Neural progenitor cell (in vitro differentiated cells): ENCODE results near the gene THEM5. TPM values are rescaled to one million over a fixed set of nuclear protein-coding genes. Genes with fewer than 3 reads are reported as not detected.
A peak's percentile ranks its signal among the peaks of the same experiment; 100 is the strongest.

ENCODE experiments used
- DNase-seq: peaks from one replicate; pipeline ENCODE4 v3.0.0-alpha.2; 2016; ENCODE audit warnings: low spot score
- H2AFZ ChIP-seq: fragments of 200-600 bp; sonication (generic); replicated peaks from 2 replicates; pipeline ENCODE4 v1.6.1; 2016; ENCODE audit warnings: antibody characterized with exemption
- H3F3A ChIP-seq: fragments of 200-600 bp; sonication (generic); 2 replicates; pipeline ENCODE4 v1.6.1; 2016; ENCODE audit warnings: antibody characterized with exemption, low read depth
- H3K27ac ChIP-seq: fragments of 200-600 bp; sonication (generic); 2 replicates; pipeline ENCODE4 v1.5.1; 2016; ENCODE audit warnings: mild to moderate bottlenecking
- H3K27me3 ChIP-seq: fragments of 200-600 bp; sonication (generic); 2 replicates; pipeline ENCODE4 v1.6.1; 2016; ENCODE audit warnings: mild to moderate bottlenecking, moderate library complexity
- H3K36me3 ChIP-seq: fragments of 200-600 bp; sonication (generic); 2 replicates; pipeline ENCODE4 v1.5.1; 2016
- H3K4me1 ChIP-seq: fragments of 200-600 bp; sonication (generic); 2 replicates; pipeline ENCODE4 v1.6.1; 2016; ENCODE audit warnings: mixed run types
- H3K4me2 ChIP-seq: fragments of 200-600 bp; sonication (generic); 2 replicates; pipeline ENCODE4 v1.6.1; 2016
- H3K4me3 ChIP-seq: fragments of 200-600 bp; sonication (generic); 2 replicates; pipeline ENCODE4 v1.5.1; 2016
- H3K79me2 ChIP-seq: fragments of 200-600 bp; sonication (generic); 2 replicates; pipeline ENCODE4 v1.6.1; 2016; ENCODE audit warnings: low read depth
- H3K9ac ChIP-seq: fragments of 200-600 bp; sonication (generic); 2 replicates; pipeline ENCODE4 v1.6.1; 2016
- H3K9me3 ChIP-seq: fragments of 200-600 bp; sonication (generic); 2 replicates; pipeline ENCODE4 v1.5.1; 2016; ENCODE audit warnings: low read depth
- H4K20me1 ChIP-seq: fragments of 200-600 bp; sonication (generic); 2 replicates; pipeline ENCODE4 v1.6.1; 2016; ENCODE audit warnings: low read depth
- H3K27ac Mint-ChIP-seq: 3 replicates; pipeline ENCODE4 v1.8.0; 2021; ENCODE audit warnings: mixed read lengths
- H3K27me3 Mint-ChIP-seq: 2 replicates; pipeline ENCODE4 v1.8.0; 2022; ENCODE audit warnings: low read depth, mild to moderate bottlenecking, inconsistent platforms, moderate library complexity, mixed read lengths; ENCODE audit not compliant: insufficient read depth
- H3K36me3 Mint-ChIP-seq: 3 replicates; pipeline ENCODE4 v1.8.0; 2021; ENCODE audit warnings: mixed read lengths
- H3K4me1 Mint-ChIP-seq: 3 replicates; pipeline ENCODE4 v1.8.0; 2021; ENCODE audit warnings: mixed read lengths
- H3K4me3 Mint-ChIP-seq: 3 replicates; pipeline ENCODE4 v1.8.0; 2021; ENCODE audit warnings: mild to moderate bottlenecking, moderate library complexity, mixed read lengths
- H3K9me3 Mint-ChIP-seq: 3 replicates; pipeline ENCODE4 v1.8.0; 2020; ENCODE audit warnings: mixed read lengths
- CTCF ChIP-seq: fragments of 200-600 bp; sonication (generic); IDR thresholded peaks from 2 replicates; pipeline ENCODE4 v1.5.1; 2017; ENCODE audit warnings: antibody characterized with exemption, mild to moderate bottlenecking
- EZH2 ChIP-seq: fragments of 200-600 bp; sonication (generic); IDR thresholded peaks from 2 replicates; pipeline ENCODE4 v1.6.1; 2017; ENCODE audit warnings: antibody characterized with exemption, mild to moderate bottlenecking, moderate library complexity
- EZH2phosphoT487 ChIP-seq: fragments of 200-600 bp; sonication (generic); IDR thresholded peaks from 2 replicates; pipeline ENCODE4 v1.6.1; 2017; ENCODE audit warnings: antibody characterized with exemption
- total RNA-seq: library from RNA; depleted of rRNA; stranded (reverse); fragments of >200 nt; gene quantifications from 2 replicates; pipeline ENCODE4 v1.2.3, GENCODE V29; 2015; ENCODE audit warnings: low replicate concordance

Gene THEM5
- total RNA-seq, 1 donor from 2014 or later: not detected

- Mint-ChIP-seq H3K36me3 (no peaks in the 10 kb centered on the region), H3K27me3 (peaks cover 48% of the 10 kb centered on the region), H3K9me3 (peaks cover 6% of the 10 kb centered on the region), H3K4me3 (peak overlapping the region; percentile 81), H3K4me1 (peaks cover 23% of the 10 kb centered on the region), H3K27ac (no peak overlapping the region)
- Histone ChIP-seq H2AFZ (peak overlapping the region; percentile 84), H3K27me3 (peaks cover 55% of the 10 kb centered on the region), H3F3A (peaks cover 18% of the 10 kb centered on the region), H3K4me2 (peak overlapping the region; percentile 65), H3K36me3 (no peaks in the 10 kb centered on the region), H3K79me2 (no peaks in the 10 kb centered on the region), H3K9me3 (no peaks in the 10 kb centered on the region), H3K4me3 (peak overlapping the region; percentile 49), H4K20me1 (no peaks in the 10 kb centered on the region), H3K9ac (no peak overlapping the region), H3K27ac (no peak overlapping the region), H3K4me1 (peaks cover 7% of the 10 kb centered on the region)
- peak; percentile 16 for TF ChIP-seq EZH2phosphoT487
- no peak for TF ChIP-seq CTCF
- peak; percentile 35 for TF ChIP-seq EZH2
- DNase-seq: no peak
Measured at GRCh38 chr1:151839082-151839412, 14.5 kb downstream of the THEM5 start.

GRCh38 chr1:151838222-151839081 lies 15.1 kb downstream of the THEM5 start:
- no peaks in the 10 kb centered on the region for H3K36me3 ChIP-seq
- H3K9ac ChIP-seq: no peak overlapping the region
- H3K4me2 ChIP-seq: peak overlapping the region; percentile 65
- peaks cover 6% of the 10 kb centered on the region for H3K9me3 Mint-ChIP-seq
- no peak for TF ChIP-seq CTCF
- peak; percentile 74 for TF ChIP-seq EZH2
- peak; percentile 87 for TF ChIP-seq EZH2phosphoT487
- H2AFZ ChIP-seq: peak overlapping the region; percentile 84
- peaks cover 18% of the 10 kb centered on the region for H3F3A ChIP-seq
- peaks cover 55% of the 10 kb centered on the region for H3K27me3 ChIP-seq
- no peaks in the 10 kb centered on the region for H3K9me3 ChIP-seq
- peak overlapping the region; percentile 81 for H3K4me3 Mint-ChIP-seq
- no peaks in the 10 kb centered on the region for H3K36me3 Mint-ChIP-seq
- peaks cover 7% of the 10 kb centered on the region for H3K4me1 ChIP-seq
- peaks cover 23% of the 10 kb centered on the region for H3K4me1 Mint-ChIP-seq
- peak; percentile 58 for DNase-seq
- H3K27ac ChIP-seq: no peak overlapping the region
- peaks cover 48% of the 10 kb centered on the region for H3K27me3 Mint-ChIP-seq
- H3K27ac Mint-ChIP-seq: no peak overlapping the region
- no peaks in the 10 kb centered on the region for H4K20me1 ChIP-seq
- H3K79me2 ChIP-seq: no peaks in the 10 kb centered on the region
- peak overlapping the region; percentile 49 for H3K4me3 ChIP-seq

GRCh38 chr1:151837884-151838221 lies 15.7 kb downstream of the THEM5 start:
- peaks cover 7% of the 10 kb centered on the region for H3K4me1 ChIP-seq
- peak overlapping the region; percentile 84 for H2AFZ ChIP-seq
- H3K4me3 ChIP-seq: peak overlapping the region; percentile 49
- peak; percentile 15 for TF ChIP-seq EZH2phosphoT487
- TF ChIP-seq CTCF: no peak
- peaks cover 55% of the 10 kb centered on the region for H3K27me3 ChIP-seq
- Mint-ChIP-seq H3K27me3 (peaks cover 50% of the 10 kb centered on the region), H3K4me3 (peak overlapping the region; percentile 79), H3K36me3 (no peaks in the 10 kb centered on the region), H3K4me1 (peaks cover 23% of the 10 kb centered on the region), H3K9me3 (peaks cover 6% of the 10 kb centered on the region), H3K27ac (no peak overlapping the region)
- no peak overlapping the region for H3K9ac ChIP-seq
- H3K9me3 ChIP-seq: no peaks in the 10 kb centered on the region
- no peak overlapping the region for H3K27ac ChIP-seq
- peak overlapping the region; percentile 65 for H3K4me2 ChIP-seq
- no peak for DNase-seq
- peaks cover 18% of the 10 kb centered on the region for H3F3A ChIP-seq
- no peaks in the 10 kb centered on the region for H3K79me2 ChIP-seq
- no peaks in the 10 kb centered on the region for H3K36me3 ChIP-seq
- H4K20me1 ChIP-seq: no peaks in the 10 kb centered on the region
